Activated CD4-positive, alpha-beta T cell treated with anti-CD3 and anti-CD28 coated beads for 1 hour (primary cell): ENCODE results near the gene HCAR2.
"Not testable (repeated sequence)": the region's sequence is repeated elsewhere in the genome, so short reads cannot be mapped to it uniquely, and the experiment has no call there.

Experiments
- DNase-seq: peaks from one replicate; pipeline ENCODE4 v3.0.0-alpha.2; 2020

HCAR2 gene

GRCh38 chr12:122702890-122703611, at the start of gene HCAR2:
HCAR2 (minus strand) TSS chr12:122703357; CDS start chr12:122703283, 74 bp downstream.
- DNase-seq: not testable (repeated sequence)

- DNase-seq: peak; percentile 99
Measured at GRCh38 chr12:122752464-122753318, 49.5 kb upstream of the HCAR2 start, which contains the start of gene DENR. DENR (plus strand) TSS chr12:122752824; CDS start chr12:122753702, 878 bp downstream.

GRCh38 chr12:122750781-122751515, 47.8 kb upstream of the HCAR2 start:
- DNase-seq: not testable (repeated sequence)

- DNase-seq: no peak
Measured at GRCh38 chr12:122749569-122750332, 46.6 kb upstream of the HCAR2 start.

GRCh38 chr12:122747224-122748135, 44.3 kb upstream of the HCAR2 start:
- DNase-seq: no peak

- no peak for DNase-seq
Measured at GRCh38 chr12:122743895-122744525, 40.9 kb upstream of the HCAR2 start.

GRCh38 chr12:122740351-122740750, 37.2 kb upstream of the HCAR2 start:
- DNase-seq: no peak

GRCh38 chr12:122738571-122738970, 35.4 kb upstream of the HCAR2 start:
- no peak for DNase-seq

- no peak for DNase-seq
Measured at GRCh38 chr12:122732611-122733010, 29.5 kb upstream of the HCAR2 start.

GRCh38 chr12:122732170-122732569, 29.0 kb upstream of the HCAR2 start:
- no peak for DNase-seq

- DNase-seq: no peak
Measured at GRCh38 chr12:122730215-122731014, 27.3 kb upstream of the HCAR2 start, which contains the start of gene HCAR1. HCAR1 (minus strand) TSS chr12:122730844; CDS start chr12:122730339, 505 bp downstream.

GRCh38 chr12:122729583-122730214, 26.5 kb upstream of the HCAR2 start:
- DNase-seq: no peak

GRCh38 chr12:122726080-122726558, 23.0 kb upstream of the HCAR2 start:
- DNase-seq: no peak

- no peak for DNase-seq
Measured at GRCh38 chr12:122725452-122726079, 22.4 kb upstream of the HCAR2 start.

GRCh38 chr12:122724641-122725243, 21.6 kb upstream of the HCAR2 start:
- no peak for DNase-seq

GRCh38 chr12:122722387-122722786, 19.2 kb upstream of the HCAR2 start:
- DNase-seq: no peak

GRCh38 chr12:122721057-122721545, 17.9 kb upstream of the HCAR2 start:
- DNase-seq: no peak

GRCh38 chr12:122716658-122717057, 13.5 kb upstream of the HCAR2 start, which contains the start of gene HCAR3:
HCAR3 (minus strand) TSS chr12:122716811; CDS start chr12:122716737, 74 bp downstream.
- not testable (repeated sequence) for DNase-seq
